NCI-H774 (cell line): Measurements from ENCODE around the gene RING1.
"Not testable (repeated sequence)": the region's sequence is repeated elsewhere in the genome, so short reads cannot be mapped to it uniquely, and the experiment has no call there.

Source experiments
- DNase-seq: peaks from one replicate; lab custom pipeline; 2025; lab: John Stamatoyannopoulos, UW

RING1 gene

DNA sequence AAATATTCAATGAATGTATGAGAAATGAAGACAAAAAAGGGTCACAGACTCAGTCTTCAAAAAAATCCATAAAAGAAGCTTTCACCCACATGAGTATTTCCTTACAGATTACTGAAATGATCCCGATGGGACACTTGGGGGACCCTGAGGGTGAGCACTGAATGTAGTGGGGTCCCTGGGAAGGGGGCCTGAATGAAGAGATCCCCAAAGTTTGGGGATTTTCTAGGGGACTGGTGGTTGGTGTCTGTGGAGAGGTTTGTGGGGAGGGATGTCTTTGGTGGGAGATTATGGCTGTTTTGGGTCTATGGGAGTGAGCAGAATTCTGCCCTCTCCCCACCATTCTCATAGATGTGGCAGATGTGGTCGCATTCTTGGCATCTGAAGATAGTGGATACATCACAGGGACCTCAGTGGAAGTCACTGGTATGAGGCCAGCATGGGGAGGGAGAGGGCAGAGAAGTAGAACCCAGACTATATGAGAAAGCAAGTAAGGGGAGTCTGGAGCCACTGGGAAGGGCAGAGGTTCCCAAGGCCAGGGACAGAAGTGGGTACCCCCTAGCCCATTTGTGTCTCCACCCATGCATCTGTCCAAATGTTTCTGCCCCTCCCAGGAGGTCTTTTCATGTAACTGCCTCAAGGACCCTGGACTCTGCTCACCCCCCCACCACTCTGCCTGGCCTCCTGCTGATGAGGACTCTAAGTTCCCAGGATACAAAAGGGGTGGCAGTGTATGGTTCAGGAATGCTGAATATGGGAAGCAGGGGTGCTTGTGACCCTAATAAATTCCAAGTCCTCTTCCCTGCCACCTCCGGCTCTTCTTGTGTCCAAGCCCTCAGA is 2.1 kb upstream of the RING1 start:
- no peak for DNase-seq

DNA sequence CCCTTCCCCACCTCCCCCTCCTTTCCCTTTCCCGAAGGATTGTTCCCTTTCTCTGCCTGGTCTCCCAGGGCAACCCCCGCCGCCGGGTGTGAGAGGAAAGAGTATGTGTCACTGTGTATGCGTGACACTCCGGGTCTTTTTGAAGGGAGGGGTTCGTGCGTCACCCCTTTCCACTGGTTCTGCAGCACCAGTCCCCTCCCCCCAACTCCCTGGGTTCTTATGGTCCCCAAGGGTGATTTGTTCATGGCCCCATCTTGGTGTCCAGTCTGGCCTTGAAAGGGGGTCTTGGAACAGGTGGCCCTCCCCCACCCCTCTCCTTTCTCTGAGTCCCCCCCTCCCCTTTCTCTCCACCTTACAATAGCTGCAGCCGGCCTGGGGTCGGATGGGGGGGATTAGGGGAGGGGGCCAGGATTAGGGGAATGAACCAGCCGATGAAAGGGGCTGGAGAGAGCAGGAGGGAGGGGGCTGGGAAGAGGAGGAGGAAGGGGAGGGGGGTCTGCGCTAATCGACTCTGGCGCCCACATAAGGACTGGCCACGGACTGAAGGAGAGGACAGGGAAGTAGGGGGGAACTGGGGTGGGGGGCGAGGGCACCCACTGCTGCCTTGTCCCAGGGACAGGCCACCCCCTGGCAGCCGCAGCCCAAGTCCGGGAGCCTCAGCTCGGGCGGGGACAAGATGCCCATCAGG is 1.3 kb upstream of the RING1 start:
- no peak for DNase-seq

DNA sequence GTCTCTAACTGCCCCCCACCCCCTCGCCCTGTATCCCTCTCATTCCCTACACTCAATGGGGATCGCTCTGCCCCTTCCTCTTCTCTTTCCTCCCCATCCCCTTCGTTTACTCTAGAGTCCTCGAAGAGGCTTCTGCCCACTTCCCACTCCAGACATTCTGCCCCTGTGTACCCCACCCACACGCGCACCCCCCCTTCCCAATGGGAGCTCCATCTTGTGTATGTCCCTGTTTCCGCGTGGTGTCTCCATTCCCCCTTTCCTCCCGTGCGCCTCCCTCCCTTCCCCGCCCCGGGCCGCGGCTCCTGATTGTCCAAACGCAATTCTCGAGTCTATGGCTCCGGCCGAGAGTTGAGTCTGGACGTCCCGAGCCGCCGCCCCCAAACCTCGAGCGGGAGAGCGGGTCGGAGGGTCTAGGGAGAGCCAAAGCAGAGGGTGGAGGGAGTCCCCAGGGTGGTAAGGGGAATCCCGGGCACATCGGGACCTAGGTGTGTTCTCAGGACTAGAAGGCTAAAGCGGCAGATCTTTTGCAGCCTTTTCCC is 679 bp upstream of the RING1 start:
- no peak for DNase-seq

- DNase-seq, result no peak
Measured at GRCh38 chr6:33209856-33210255, 1.6 kb downstream of the RING1 start.

- DNase-seq, result no peak
Measured at GRCh38 chr6:33211136-33211535, 2.8 kb downstream of the RING1 start.

- no peak for DNase-seq
Measured at GRCh38 chr6:33211666-33212422, 3.5 kb downstream of the RING1 start.

DNA sequence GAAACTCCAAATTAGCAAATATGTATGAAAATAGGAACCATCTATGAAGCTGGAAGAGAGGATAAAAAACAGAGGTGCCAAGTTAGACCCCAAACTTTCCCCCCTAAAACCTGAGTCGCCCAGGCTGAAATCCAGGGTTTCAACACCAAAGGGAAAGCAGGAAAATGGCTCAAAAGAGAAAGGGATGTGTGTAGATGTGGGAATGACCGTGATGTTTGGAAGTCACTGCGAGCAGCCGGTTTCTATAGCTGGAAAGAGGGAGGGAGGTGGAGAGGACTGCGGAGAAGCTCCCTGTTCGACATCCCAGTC is 4.5 kb downstream of the RING1 start:
- no peak for DNase-seq

- no peak for DNase-seq
Measured at GRCh38 chr6:33213166-33213988, 5.1 kb downstream of the RING1 start.

GRCh38 chr6:33213989-33214335 is 5.7 kb downstream of the RING1 start:
- DNase-seq, result no peak

DNA sequence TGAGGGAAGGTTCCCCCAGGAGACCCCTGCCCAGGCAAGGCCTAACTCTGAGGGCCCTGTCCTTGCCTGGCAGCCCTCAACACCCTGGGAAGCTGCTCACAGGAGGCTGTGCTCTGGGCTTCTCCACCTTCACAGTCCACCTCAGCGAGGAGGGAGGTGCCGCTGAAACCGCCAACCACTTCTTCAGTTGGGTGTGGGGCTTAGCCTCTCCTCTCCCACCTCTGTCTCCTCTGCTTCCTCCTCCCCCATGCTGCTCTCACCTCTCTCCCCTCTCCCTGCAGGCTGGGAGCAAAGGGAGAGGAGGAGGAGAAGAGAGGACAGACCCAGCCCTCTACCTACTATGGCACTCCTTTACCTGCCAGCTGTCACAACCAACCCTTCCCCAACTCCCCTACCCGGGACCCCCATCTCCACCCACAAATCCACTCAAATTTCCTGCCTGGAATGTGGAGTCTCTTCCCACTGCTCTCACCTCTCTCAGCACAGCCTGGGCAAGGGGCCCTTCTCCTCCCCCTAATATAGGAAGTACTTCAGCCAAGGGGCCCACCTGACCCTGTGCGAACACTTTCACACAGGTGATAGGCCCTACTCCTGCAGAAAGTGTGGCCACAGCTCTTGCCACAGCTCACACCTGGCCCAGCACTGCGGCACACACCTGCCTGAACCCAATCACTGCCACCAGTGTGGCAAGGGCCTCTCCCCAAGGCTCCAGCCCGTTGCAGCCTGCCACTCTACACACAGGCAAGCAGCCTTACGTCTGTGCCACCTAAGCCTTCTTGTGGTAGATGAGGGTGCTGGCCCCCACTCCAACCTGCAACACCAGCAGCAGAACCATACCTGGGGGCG is 7.2 kb downstream of the RING1 start:
- no peak for DNase-seq

DNA sequence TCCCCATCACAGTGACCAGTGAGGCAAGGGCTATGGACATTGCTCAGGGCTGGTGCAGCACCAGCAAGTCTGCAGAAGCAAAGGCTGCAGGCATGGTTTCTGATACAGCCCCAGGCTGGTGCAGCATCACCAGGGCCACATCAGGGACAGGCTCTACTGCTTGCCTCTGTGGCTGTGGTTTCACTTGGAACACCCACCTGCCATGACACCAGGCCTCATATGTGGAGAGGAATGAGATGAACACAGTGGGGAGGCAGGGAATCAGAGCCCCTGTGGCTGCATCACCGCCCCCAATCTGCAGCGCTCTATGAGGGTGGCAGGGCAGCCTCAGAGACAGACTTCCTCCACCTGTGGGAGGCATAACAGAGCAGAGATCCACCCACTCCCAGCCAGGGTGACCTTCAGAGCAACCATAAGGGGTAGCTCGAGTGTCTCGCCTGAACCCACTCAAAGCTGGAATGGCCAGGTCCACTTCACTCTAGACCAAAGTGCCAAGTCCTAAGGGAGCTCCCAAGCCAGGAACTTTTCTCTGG is 7.9 kb downstream of the RING1 start:
- no peak for DNase-seq

GRCh38 chr6:33217246-33217645 is 8.9 kb downstream of the RING1 start:
- DNase-seq, result no peak

GRCh38 chr6:33217681-33218080 is 9.4 kb downstream of the RING1 start:
- no peak for DNase-seq

DNA sequence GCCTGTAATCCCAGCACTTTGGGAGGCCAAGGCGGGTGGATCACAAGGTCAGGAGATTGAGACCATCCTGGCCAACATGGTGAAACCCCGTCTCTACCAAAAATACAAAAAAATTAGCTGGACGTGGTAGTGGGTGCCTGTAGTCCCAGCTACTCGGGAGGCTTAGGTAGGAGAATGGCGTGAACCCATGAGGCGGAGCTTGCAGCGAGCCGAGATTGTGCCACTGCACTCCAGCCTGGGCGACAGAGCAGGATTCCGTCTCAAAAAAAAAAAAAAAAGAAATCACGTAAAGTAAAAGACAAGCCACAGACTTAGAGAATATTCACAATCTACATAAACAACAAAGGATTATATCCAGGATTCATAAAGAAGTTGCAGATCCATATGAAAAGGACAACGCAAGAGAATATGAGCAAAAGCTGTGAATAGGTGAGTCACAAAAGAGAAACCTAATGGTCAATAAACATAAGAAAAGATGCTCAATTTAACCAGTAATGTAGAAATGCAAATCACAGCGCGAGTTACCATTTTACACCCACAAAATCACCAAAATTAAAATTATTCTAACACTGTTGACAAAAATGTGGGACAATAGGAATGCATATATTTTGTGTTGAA is 18.3 kb downstream of the RING1 start:
- DNase-seq, result not testable (repeated sequence)

GRCh38 chr6:33235221-33235634 is 26.9 kb downstream of the RING1 start:
- no peak for DNase-seq

GRCh38 chr6:33236328-33236727 is 28.0 kb downstream of the RING1 start:
- no peak for DNase-seq

GRCh38 chr6:33236852-33237251 is 28.6 kb downstream of the RING1 start:
- DNase-seq, result no peak

DNA sequence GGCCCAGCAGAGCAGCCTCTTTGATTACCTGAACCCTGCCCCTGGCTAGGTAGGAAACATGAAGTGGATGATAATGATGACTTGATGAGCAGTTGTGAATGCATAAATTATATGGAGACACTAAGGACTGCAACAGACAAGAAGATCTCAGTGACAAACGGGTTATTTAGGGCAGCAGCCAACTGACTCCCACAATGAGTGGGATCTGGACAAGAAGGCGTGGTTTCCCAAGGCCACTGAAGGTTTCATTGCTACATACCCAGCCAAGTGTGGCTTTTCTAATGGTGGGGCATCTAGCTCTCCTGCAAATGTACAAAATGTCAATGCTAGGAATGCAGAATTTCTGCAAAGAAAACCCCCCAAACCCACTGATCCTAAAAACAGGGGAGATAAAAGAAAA is 29.4 kb downstream of the RING1 start:
- no peak for DNase-seq

DNA sequence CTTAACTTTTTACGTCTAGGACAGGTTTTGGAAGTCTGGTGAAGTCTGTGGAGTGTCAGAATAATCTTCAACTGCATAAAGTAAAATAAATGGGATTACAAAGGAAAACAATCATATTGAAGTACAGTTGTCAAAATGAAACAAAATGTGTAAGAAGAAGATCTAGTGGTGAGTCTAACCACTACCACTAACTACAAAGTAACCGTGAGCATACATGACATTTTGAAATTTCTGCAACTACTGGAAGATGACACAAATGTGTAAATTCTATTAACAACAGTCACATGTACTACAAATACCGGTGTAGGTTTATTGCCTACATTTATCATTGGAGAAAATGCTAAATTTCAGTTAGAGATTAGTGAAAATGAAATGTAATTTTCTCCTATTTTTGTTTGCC is 33.7 kb downstream of the RING1 start:
- no peak for DNase-seq

DNA sequence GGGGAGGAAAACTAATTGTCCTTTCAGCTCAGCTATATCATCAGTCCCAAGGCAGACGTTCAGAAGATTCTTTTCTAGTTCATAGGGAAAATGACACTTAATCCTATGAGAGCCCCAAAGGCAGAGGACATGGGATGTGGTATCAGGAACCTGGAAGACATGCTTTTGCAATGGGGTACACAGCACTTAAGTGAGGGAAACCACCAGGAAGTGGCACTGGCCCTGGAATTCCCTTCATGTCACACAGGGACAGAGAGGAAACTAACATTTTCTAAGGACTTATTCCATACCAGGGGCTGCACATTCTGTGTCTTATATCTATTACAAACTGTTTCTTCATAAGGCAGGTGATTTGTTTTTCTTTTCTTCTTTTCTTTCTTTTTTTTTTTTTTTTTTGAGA is 35.2 kb downstream of the RING1 start:
- no peak for DNase-seq
